K562 (cell line): ENCODE data around the gene DIPK2A. TPM values are rescaled to one million over a fixed set of nuclear protein-coding genes. Genes with fewer than 3 reads are reported as not detected.

ENCODE experiments used
- ASH1L ChIP-seq: fragments of 450-650 bp; IDR thresholded peaks from 2 replicates; pipeline ENCODE4 v1.6.1; 2018; ENCODE audit warnings: borderline replicate concordance, mild to moderate bottlenecking, low read depth; ENCODE audit not compliant: partially characterized antibody
- CHD2 ChIP-seq: IDR thresholded peaks from 2 replicates; pipeline ENCODE4 v1.6.1; 2011; ENCODE audit warnings: low read depth, low read length
- MED1 ChIP-seq: sonication (generic); formaldehyde crosslinking; IDR thresholded peaks from 2 replicates; pipeline ENCODE4 v1.8.1; 2023; ENCODE audit warnings: missing genetic modification reagents, borderline replicate concordance
- NCOA4 ChIP-seq: fragments of 450-650 bp; IDR thresholded peaks from 2 replicates; pipeline ENCODE4 v1.6.1; 2018; ENCODE audit warnings: mild to moderate bottlenecking; ENCODE audit not compliant: partially characterized antibody
- RBBP5 ChIP-seq: fragments of 200-600 bp; sonication (generic); IDR thresholded peaks from 2 replicates; pipeline ENCODE4 v1.6.1; 2012; ENCODE audit warnings: borderline replicate concordance, mild to moderate bottlenecking, low read length, control low read depth, inconsistent platforms; ENCODE audit not compliant: insufficient read depth, poor library complexity, severe bottlenecking
- RNF2 ChIP-seq: sonication (generic); IDR thresholded peaks from 2 replicates; pipeline ENCODE4 v1.6.1; 2016
- STAG1 ChIP-seq: sonication (generic); formaldehyde crosslinking; IDR thresholded peaks from 2 replicates; pipeline ENCODE4 v1.5.0; 2020; ENCODE audit warnings: missing genetic modification reagents, borderline replicate concordance
- TCF7 ChIP-seq: sonication (generic); IDR thresholded peaks from 2 replicates; pipeline ENCODE4 v1.6.1; 2016; ENCODE audit warnings: antibody characterized with exemption, borderline replicate concordance
- ZNF197 ChIP-seq: fragments of 200-800 bp; sonication (Bioruptor generic); IDR thresholded peaks from 2 replicates; pipeline ENCODE4 v1.6.1; 2016; ENCODE audit warnings: low read depth, missing genetic modification characterization, missing compliant biosample characterization
- ZNF274 ChIP-seq: IDR thresholded peaks from 2 replicates; pipeline ENCODE4 v1.6.1; 2011; ENCODE audit warnings: low read depth, mild to moderate bottlenecking, low read length, moderate library complexity, borderline replicate concordance
- polyA plus RNA-seq, 8 experiments: library from polyadenylated mRNA; depleted of rRNA in 4 of 8; stranded (reverse) in 5 of 8; unstranded in 3 of 8; fragments of >200 nt; fragmentation: Nextera tagmentation in 2 of 8; fragmentation: Illumina TruSeq in 1 of 8; extraction: Ambion mirVana in 2 of 8; extraction: Trizol in 1 of 8; gene quantifications; 2 replicates each; pipeline versions ENCODE4 v1.2.1 to v1.2.3, GENCODE V29; 2011 to 2014; ENCODE audit warnings: inconsistent platforms in 1 of 8, missing spikeins in 1 of 8
- total RNA-seq, 7 experiments: library from RNA; depleted of rRNA in 6 of 7; stranded (reverse); fragments of >200 nt in 6 of 7; fragmentation: Illumina TruSeq in 2 of 7; extraction: Trizol in 2 of 7; gene quantifications; 2 replicates each; pipeline versions ENCODE4 v1.2.1 to v1.2.3, GENCODE V29; 2011 to 2021; ENCODE audit warnings: low replicate concordance in 1 of 7
- TF ChIP-seq, protein P1 (sequence below): IDR thresholded peaks from 2 replicates; pipeline ENCODE4 v1.6.1; 2014; ENCODE audit warnings: antibody characterized with exemption
- TF ChIP-seq, protein P2 (sequence below), 2 experiments: fragments of 450-650 bp in 1 of 2; sonication (generic) in 1 of 2; formaldehyde crosslinking in 1 of 2; IDR thresholded peaks in 1 of 2; conservative IDR thresholded peaks in 1 of 2; 2 replicates each; pipeline versions ENCODE4 v1.6.1 to v1.8.1; 2016 to 2023; ENCODE audit warnings: mild to moderate bottlenecking in 2 of 2, moderate library complexity in 2 of 2, inconsistent platforms in 1 of 2, missing genetic modification reagents in 1 of 2
- TF ChIP-seq, protein P3 (sequence below): fragments of 250-450 bp; sonication (Bioruptor Pico); IDR thresholded peaks from 2 replicates; pipeline ENCODE4 v1.8.0; 2022; ENCODE audit warnings: moderate library complexity, mild to moderate bottlenecking, inconsistent platforms
- TF ChIP-seq, protein P4 (sequence below), 2 experiments: fragments of 450-650 bp; IDR thresholded peaks; 2 replicates each; pipeline ENCODE4 v1.6.1; 2018; ENCODE audit warnings: mild to moderate bottlenecking in 2 of 2, low read depth in 1 of 2; ENCODE audit not compliant: partially characterized antibody in 2 of 2
- TF ChIP-seq, protein P5 (sequence below): fragments of 450-650 bp; formaldehyde crosslinking; IDR thresholded peaks from 2 replicates; pipeline ENCODE4 v1.4.0; 2022; ENCODE audit warnings: missing genetic modification characterization

DIPK2A gene
- total and polyA plus RNA-seq, 9 of the 15 experiments (the other 6 are each of a cell fraction or from before 2014, with no cell fraction given): 3.3 to 15.7 (median 7.8) TPM

GRCh38 chr3:143971359-143972154 is at the start of gene DIPK2A (continued):
- TF ChIP-seq ZNF197 (CRISPR knock-in tag) (no peak; the same call in 1 of the 2 replicates), MED1 (CRISPR knock-in tag) (no peak), ZNF274 (no peak), STAG1 (CRISPR knock-in tag) (no peak), TCF7 (no peak), CHD2 (peak; percentile 64; the same call in 1 of the 2 replicates), NCOA4 (no peak), RNF2 (no peak; the same call in 1 of the 2 replicates), ASH1L (peak; percentile 18), RBBP5 (no peak)
- TF ChIP-seq, protein P1, sequence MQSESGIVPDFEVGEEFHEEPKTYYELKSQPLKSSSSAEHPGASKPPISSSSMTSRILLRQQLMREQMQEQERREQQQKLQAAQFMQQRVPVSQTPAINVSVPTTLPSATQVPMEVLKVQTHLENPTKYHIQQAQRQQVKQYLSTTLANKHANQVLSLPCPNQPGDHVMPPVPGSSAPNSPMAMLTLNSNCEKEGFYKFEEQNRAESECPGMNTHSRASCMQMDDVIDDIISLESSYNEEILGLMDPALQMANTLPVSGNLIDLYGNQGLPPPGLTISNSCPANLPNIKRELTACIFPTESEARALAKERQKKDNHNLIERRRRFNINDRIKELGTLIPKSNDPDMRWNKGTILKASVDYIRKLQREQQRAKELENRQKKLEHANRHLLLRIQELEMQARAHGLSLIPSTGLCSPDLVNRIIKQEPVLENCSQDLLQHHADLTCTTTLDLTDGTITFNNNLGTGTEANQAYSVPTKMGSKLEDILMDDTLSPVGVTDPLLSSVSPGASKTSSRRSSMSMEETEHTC: no peak
- TF ChIP-seq, protein P2, sequence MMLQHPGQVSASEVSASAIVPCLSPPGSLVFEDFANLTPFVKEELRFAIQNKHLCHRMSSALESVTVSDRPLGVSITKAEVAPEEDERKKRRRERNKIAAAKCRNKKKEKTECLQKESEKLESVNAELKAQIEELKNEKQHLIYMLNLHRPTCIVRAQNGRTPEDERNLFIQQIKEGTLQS (IDR thresholded peaks at IDR 0.05): no peak
- TF ChIP-seq, protein P2 (CRISPR knock-in tag; conservative IDR thresholded peaks at IDR 0.05): no peak
- TF ChIP-seq, protein P3, sequence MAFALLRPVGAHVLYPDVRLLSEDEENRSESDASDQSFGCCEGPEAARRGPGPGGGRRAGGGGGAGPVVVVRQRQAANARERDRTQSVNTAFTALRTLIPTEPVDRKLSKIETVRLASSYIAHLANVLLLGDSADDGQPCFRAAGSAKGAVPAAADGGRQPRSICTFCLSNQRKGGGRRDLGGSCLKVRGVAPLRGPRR (CRISPR knock-in tag): no peak
- TF ChIP-seq, protein P4, sequence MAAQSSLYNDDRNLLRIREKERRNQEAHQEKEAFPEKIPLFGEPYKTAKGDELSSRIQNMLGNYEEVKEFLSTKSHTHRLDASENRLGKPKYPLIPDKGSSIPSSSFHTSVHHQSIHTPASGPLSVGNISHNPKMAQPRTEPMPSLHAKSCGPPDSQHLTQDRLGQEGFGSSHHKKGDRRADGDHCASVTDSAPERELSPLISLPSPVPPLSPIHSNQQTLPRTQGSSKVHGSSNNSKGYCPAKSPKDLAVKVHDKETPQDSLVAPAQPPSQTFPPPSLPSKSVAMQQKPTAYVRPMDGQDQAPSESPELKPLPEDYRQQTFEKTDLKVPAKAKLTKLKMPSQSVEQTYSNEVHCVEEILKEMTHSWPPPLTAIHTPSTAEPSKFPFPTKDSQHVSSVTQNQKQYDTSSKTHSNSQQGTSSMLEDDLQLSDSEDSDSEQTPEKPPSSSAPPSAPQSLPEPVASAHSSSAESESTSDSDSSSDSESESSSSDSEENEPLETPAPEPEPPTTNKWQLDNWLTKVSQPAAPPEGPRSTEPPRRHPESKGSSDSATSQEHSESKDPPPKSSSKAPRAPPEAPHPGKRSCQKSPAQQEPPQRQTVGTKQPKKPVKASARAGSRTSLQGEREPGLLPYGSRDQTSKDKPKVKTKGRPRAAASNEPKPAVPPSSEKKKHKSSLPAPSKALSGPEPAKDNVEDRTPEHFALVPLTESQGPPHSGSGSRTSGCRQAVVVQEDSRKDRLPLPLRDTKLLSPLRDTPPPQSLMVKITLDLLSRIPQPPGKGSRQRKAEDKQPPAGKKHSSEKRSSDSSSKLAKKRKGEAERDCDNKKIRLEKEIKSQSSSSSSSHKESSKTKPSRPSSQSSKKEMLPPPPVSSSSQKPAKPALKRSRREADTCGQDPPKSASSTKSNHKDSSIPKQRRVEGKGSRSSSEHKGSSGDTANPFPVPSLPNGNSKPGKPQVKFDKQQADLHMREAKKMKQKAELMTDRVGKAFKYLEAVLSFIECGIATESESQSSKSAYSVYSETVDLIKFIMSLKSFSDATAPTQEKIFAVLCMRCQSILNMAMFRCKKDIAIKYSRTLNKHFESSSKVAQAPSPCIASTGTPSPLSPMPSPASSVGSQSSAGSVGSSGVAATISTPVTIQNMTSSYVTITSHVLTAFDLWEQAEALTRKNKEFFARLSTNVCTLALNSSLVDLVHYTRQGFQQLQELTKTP (IDR thresholded peaks at IDR 0.05; ENCODE audit: low read depth in 1 of 2, partially characterized antibody in 2 of 2): no peak
- TF ChIP-seq, protein P5, sequence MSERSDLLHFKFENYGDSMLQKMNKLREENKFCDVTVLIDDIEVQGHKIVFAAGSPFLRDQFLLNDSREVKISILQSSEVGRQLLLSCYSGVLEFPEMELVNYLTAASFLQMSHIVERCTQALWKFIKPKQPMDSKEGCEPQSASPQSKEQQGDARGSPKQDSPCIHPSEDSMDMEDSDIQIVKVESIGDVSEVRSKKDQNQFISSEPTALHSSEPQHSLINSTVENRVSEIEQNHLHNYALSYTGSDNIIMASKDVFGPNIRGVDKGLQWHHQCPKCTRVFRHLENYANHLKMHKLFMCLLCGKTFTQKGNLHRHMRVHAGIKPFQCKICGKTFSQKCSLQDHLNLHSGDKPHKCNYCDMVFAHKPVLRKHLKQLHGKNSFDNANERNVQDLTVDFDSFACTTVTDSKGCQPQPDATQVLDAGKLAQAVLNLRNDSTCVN: peak; percentile 62; the same call in 1 of the 2 replicates
